NCI-H2029 (cell line): ENCODE measurements around the gene TMEM236.

Source experiments
- DNase-seq: peaks from one replicate; lab custom pipeline; 2025; lab: John Stamatoyannopoulos, UW

TMEM236 gene

GRCh38 chr10:17742918-17743317, 9.1 kb upstream of the TMEM236 start:
- DNase-seq: no peak

- DNase-seq: no peak
Observed at GRCh38 chr10:17743437-17743836, 8.6 kb upstream of the TMEM236 start.

DNA sequence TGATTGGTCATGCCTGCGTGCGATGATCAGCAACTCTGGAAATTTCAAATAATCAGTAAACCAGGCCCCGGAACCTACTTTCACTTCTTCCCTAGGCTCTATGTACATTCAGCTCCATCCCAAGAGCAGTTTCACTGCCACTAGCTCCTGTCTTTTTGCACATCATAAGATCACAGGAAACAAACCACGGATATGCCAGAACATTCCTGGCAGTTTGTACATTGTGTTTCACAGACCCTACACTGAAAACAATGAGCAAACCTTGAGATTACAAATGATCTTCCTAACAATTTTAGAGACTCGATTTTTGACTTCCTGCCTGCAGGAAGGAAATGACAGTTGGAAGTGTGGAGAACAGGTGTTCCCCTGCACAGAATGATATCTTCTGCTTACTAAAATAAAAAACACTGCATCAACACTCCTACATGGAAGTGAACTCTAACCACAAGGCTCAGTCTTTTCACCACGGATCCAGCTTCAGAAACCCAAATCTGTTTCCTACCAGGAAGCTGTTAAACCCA, 7.6 kb upstream of the TMEM236 start:
- no peak for DNase-seq

GRCh38 chr10:17747883-17748550, 4.0 kb upstream of the TMEM236 start:
- no peak for DNase-seq

DNA sequence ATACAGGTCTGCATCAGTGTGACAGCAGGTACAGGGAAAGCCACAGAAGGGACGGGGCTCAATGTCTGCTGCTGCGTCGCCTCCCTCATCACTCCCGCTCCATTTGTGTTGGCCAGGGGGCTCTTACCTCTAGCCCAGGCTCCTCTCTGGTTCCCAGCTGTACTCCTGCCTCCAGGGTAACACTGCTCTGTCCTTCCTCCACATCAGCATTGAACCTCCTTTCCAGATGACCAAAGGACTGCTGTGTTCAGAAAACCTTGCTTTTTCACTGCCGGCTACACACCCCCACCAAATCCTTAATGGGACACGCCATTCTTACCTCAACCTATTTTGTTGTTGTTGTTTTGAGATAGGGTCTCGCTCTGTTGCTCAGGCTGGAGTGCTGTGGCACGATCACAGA, 2.1 kb upstream of the TMEM236 start:
- DNase-seq: no peak

- DNase-seq: no peak
Observed at GRCh38 chr10:17756557-17757217, 4.7 kb downstream of the TMEM236 start.

- no peak for DNase-seq
Observed at GRCh38 chr10:17758200-17758599, 6.2 kb downstream of the TMEM236 start.

- no peak for DNase-seq
Observed at GRCh38 chr10:17758896-17759295, 6.9 kb downstream of the TMEM236 start.

- no peak for DNase-seq
Observed at GRCh38 chr10:17764142-17764541, 12.1 kb downstream of the TMEM236 start.

- no peak for DNase-seq
Observed at GRCh38 chr10:17765602-17766001, 13.6 kb downstream of the TMEM236 start.

- DNase-seq: no peak
Observed at GRCh38 chr10:17766731-17767130, 14.7 kb downstream of the TMEM236 start.

DNA sequence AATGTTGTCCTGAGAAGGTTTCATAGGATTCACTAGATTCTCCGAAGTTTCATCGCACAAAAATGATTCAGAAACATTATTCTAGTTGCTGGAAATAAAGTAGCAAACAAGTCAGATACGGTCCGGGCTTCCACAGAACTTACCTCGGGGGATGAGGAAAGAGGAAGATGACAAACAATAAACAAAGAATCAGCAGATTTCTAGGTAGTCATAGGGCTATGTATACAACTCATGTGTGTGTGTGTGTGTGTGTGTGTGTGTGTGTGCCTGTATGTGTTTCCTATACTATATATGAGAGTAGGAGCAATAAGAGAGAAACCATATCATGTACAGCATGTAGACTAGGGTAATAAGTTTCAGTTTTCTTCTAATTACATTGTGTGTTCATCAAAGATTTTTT, 16.5 kb downstream of the TMEM236 start:
- DNase-seq: no peak

- no peak for DNase-seq
Observed at GRCh38 chr10:17768957-17769356, 17.0 kb downstream of the TMEM236 start.

- no peak for DNase-seq
Observed at GRCh38 chr10:17771017-17771416, 19.0 kb downstream of the TMEM236 start.

DNA sequence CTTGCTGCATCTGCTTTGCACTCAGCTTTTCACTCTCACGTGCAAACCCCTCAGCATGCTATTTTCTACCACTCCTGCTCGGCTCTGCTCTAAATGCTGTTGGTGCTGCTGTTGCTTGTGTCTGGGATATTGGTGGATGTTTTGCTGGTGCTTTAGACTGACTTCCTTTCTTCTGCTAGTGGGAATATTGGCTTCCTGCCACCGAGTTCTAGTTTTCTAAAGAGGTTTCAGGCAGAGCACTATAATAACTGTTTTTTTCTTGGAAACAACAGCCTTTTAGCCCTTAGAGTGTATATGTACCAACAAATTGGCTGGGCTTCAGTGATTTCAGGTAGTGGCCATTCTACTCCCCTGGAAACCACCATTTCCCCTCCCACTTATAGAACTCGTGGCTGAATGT, 27.8 kb downstream of the TMEM236 start:
- no peak for DNase-seq

DNA sequence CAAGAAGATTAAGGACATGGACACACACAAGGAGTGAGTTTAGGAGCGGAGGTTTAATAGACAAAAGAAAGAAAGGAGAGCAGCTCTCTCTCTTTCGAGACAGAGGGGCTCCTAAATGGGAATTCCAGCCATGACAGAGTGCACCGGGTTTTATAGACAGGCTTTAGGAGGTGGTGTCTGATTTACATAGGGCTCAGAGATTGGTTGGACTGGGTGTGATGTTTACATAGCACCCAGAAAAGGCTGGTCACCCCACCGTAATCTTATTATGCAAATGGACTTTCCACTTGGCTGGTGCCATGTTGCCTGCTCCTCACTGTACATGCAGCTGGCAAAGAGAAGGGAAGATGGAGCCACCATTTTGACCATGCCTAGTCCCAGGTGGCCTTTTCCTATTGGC, 28.7 kb downstream of the TMEM236 start:
- DNase-seq: no peak

GRCh38 chr10:17781856-17782255, 29.9 kb downstream of the TMEM236 start:
- no peak for DNase-seq

- DNase-seq: no peak
Observed at GRCh38 chr10:17782921-17783665, 31.1 kb downstream of the TMEM236 start.

- no peak for DNase-seq
Observed at GRCh38 chr10:17783751-17784150, 31.8 kb downstream of the TMEM236 start.

- no peak for DNase-seq
Observed at GRCh38 chr10:17784688-17785087, 32.7 kb downstream of the TMEM236 start.

DNA sequence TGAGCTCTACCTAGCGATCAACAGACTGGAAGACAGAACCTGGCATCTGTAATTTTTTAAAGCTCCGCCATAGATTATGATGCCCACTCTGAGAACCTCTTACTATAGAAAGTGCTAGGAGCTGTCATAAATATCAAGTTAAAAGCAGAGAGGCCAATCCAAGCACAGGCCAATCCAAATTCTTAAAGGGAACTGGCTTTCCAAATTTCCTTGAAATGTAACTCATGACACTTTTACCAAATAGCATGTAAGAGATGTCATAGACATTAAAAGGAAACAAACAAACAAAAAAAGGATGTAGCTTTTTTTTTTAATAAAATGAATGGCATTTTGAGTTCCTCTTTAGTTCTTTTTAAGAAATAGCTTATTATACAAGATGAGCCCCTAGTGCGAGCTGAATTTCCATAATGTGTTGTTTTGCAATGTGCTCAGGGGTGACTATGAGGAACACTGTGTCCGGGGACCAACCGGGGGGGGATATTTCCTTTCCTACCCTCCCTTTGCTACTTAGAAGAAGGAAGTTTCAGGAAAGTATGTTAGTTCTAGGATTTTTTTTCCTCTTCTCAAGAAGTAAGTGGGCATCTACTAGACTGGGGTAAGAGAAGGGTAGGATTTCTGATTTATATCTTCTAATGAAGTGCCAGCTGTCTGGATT, 33.4 kb downstream of the TMEM236 start:
- no peak for DNase-seq
